Activated CD8-positive, alpha-beta memory T cell treated with anti-CD3 and anti-CD28 coated beads, Interleukin-2, amount 50 U/mL, for 24 hours (primary cell): Measurements from ENCODE around the gene SNX5.

ENCODE experiments used
- DNase-seq: peaks from one replicate; pipeline ENCODE4 v3.0.0-alpha.2; 2020; ENCODE audit errors: extremely low read depth

SNX5 gene

DNA sequence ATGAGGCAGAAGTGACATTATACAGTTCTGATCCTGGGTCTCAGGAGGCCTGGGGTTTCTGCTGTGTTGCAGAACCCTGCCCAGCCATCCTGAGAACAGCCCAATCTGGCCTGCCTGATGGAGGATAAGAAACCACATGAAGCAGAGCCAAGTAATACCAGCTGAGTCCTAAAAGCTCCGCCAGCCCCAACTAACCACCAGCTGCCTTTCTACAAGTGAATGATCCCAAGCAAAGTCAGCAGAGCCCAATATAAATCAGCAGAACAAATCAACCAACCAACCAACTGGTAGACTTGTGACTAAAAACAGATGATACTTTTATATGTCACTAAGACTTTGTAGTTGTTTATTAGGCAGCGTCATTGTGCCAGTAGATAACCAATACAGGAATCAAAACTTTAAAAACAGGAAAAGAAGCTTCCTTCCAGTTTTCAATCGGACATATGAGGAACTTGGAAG is 52.1 kb downstream of the SNX5 start:
- DNase-seq, result no peak

GRCh38 chr20:17914957-17915356 is 53.6 kb downstream of the SNX5 start:
- DNase-seq, result no peak

GRCh38 chr20:17912916-17913315 is 55.7 kb downstream of the SNX5 start:
- no peak for DNase-seq

DNA sequence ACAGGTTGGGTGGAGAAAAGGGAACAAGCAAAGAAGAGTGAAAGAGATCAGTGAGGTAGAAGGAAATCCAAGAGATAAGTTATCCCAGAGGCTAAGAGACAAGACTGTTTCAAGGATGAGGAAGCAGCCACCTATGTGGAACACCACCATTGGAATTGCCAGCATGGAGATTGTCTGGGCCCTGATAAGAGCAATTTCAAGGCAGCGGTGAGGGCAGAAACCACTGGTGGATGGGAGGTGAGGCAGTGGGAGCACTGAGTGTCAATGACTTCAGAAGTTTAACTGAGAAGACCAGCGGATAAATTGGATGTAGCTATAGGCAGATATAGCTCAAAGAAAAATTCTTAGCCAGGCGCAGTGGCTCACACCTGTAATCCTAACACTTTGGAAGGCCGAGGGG is 56.7 kb downstream of the SNX5 start:
- no peak for DNase-seq

GRCh38 chr20:17910828-17911294 is 57.7 kb downstream of the SNX5 start:
- no peak for DNase-seq

- DNase-seq, result no peak
These were observed 58.7 kb downstream of the SNX5 start for GRCh38 chr20:17909869-17910321.

DNA sequence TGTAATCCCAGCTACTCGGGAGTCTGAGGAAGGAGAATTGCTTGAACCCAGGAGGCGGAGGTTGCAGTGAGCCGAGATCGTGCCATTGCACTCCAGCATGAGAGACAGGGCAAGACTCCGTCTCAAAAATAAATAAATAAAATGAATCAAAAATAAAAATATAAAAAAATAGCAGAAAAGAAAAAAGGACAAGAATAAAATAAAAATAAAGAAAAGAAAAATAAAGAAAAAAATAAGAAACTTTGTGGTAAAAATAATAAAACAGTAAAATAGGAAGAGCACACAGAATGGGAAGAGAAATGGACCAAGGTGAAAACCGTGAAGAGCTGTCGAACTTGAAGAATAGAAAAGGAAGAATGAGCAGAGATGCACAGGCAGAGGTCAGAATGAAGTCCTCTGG is 63.0 kb downstream of the SNX5 start:
- no peak for DNase-seq

DNA sequence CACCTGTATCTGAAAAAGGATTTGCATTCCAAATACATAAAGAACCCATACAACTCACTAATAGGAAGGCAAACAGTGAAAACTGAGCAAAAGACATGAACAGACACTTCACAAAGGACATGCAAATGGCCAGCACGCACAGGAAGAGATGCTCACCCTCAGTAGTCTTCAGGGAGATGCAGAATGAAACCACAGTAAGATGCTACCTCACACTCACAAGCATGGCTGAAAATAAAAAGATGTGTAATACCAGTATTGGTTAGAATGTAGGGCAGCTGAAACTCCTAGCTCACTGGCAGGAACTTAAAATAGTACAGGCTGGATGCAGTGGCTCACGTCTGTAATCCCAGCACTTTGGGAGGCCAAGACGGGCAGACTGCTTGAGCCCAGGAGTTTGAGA is 64.6 kb downstream of the SNX5 start:
- no peak for DNase-seq

DNA sequence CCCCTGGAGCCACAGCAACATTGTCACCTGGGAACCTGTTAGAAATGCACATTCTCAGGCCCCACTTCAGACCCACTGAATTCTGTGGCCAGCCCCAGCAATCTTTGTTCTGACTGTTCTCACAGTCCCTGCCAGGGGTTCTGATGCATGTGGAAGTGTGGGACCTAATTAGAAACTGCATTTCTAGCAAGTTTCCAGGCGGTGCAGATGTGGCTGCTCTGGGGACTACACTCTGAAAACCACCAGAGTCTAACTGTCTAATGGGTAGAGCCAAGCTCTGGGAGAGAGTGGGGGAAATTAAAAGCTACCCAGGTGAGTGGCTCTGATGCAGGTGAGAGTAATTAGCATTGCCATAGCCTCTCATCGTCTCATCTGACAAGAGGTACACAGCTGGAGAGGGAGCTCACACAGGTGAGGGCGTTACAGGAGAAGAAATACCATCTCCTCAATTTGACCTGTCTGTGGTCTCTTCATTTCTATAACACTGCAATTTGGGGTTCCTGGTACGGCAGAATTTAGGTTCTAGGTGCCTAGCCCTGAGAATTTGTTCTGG is 66.0 kb downstream of the SNX5 start:
- DNase-seq, result no peak

DNA sequence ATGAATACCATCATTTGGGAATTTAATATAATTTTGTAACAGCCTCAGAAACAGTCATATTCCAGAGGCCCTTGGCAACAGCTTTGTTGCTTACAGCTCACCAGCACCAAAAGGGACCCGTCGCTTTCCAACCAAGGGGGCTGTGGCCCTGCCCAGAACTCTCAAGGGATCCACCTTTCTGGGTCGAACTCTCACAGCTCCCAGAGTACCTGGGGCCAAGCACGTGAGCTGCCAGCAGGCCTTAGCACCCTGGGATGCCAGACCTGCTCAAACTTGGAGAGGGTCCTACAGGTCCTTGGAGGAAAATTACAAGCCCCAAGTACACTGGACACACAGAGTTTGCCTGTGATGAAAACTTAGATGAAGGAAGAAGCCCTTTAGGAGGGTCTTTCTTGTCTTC is 66.6 kb downstream of the SNX5 start:
- DNase-seq, result no peak

- peak; percentile 31 for DNase-seq
These were observed 70.0 kb downstream of the SNX5 start for GRCh38 chr20:17898548-17898994.

- no peak for DNase-seq
These were observed 70.9 kb downstream of the SNX5 start for GRCh38 chr20:17897566-17898307.

- DNase-seq, result no peak
These were observed 71.7 kb downstream of the SNX5 start for GRCh38 chr20:17896771-17897369.

- no peak for DNase-seq
These were observed 72.3 kb downstream of the SNX5 start for GRCh38 chr20:17896193-17896723.

DNA sequence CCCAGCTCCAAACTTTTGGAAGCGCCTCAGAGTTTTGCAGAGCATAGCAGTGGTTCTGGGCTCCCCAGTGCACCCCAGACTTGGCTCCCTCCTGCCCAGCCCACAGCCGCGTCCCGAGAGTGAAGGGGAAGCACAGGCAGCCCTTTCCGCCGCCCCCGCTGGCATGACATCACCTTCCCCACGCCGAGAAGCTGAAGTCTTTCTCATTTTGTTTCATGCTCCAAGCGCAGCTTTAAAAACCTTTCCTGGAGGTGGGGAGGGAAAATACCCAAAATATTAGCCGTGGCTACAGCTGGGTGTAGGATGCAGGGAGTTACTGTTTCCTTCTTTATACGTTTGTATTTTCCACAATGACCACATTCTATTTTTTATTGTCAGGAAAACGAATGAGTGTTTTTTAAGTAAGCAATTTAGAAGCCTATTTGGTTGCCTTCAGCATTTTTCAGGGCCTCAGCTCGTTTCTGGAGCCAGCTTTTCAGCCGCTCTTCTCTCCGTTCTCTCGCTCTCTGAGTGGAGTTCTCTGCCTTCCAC is 72.9 kb downstream of the SNX5 start:
- DNase-seq, result peak; percentile 10

DNA sequence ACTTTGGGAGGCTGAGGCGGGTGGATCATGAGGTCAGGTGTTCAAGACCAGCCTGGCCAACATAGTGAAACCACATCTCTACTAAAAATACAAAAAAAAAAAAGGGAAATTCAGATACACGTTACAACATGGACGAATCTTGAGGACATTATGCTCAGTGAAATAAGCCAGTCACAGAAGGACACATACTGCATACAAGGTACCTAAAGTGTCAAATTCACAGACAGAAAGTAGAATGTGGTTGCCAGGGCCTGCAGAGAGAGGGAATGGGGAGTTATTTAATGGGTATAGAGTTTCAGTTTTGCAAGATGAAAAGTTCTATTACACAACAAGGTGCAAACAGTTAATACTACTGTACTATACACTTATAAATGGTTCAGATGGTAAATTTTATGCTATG is 75.1 kb downstream of the SNX5 start:
- DNase-seq, result no peak

- DNase-seq, result no peak
These were observed 76.2 kb downstream of the SNX5 start for GRCh38 chr20:17892189-17892938.
